HepG2 (cell line): ENCODE data around the gene ATP4A. TPM values are rescaled to one million over a fixed set of nuclear protein-coding genes. Genes with fewer than 3 reads are reported as not detected.

Experiments
- AFF4 ChIP-seq: sonication (generic); formaldehyde crosslinking; IDR thresholded peaks from 2 replicates; pipeline ENCODE4 v1.4.0; 2020; ENCODE audit warnings: missing genetic modification reagents
- ARID3A ChIP-seq: IDR thresholded peaks from 2 replicates; pipeline ENCODE4 v1.6.1; 2012; ENCODE audit warnings: low read depth, low read length, improper control_type of control experiment
- ARNT2 ChIP-seq: sonication (generic); formaldehyde crosslinking; IDR thresholded peaks from 2 replicates; pipeline ENCODE4 v1.8.0; 2022; ENCODE audit warnings: mild to moderate bottlenecking, low read depth, missing genetic modification reagents, moderate library complexity
- CBFB ChIP-seq: sonication (generic); formaldehyde crosslinking; IDR thresholded peaks from 2 replicates; pipeline ENCODE4 v1.4.0; 2020; ENCODE audit warnings: missing genetic modification reagents
- ERF ChIP-seq: IDR thresholded peaks from 2 replicates; pipeline ENCODE4 v1.6.1; 2018; ENCODE audit warnings: missing biosample characterization, missing genetic modification reagents
- KMT2B ChIP-seq: IDR thresholded peaks from 2 replicates; pipeline ENCODE4 v1.6.1; 2016; ENCODE audit warnings: missing genetic modification reagents, missing compliant biosample characterization
- MEF2D ChIP-seq: sonication (generic); formaldehyde crosslinking; IDR thresholded peaks from 2 replicates; pipeline ENCODE4 v1.5.1; 2020; ENCODE audit warnings: mild to moderate bottlenecking, missing genetic modification reagents
- MLLT10 ChIP-seq: sonication (generic); formaldehyde crosslinking; IDR thresholded peaks from 2 replicates; pipeline ENCODE4 v1.4.0; 2020; ENCODE audit warnings: missing genetic modification reagents
- MXD3 ChIP-seq: IDR thresholded peaks from 2 replicates; pipeline ENCODE4 v1.6.1; 2016; ENCODE audit warnings: mild to moderate bottlenecking, missing biosample characterization, missing genetic modification reagents
- MYC ChIP-seq: sonication (generic); formaldehyde crosslinking; IDR thresholded peaks from 2 replicates; pipeline ENCODE4 v1.9.0; 2021; ENCODE audit warnings: missing genetic modification reagents, borderline replicate concordance
- PRPF4 ChIP-seq: fragments of 200-400 bp; formaldehyde crosslinking; IDR thresholded peaks from 2 replicates; pipeline ENCODE4 v1.6.1; 2016; ENCODE audit warnings: low read length, low read depth; ENCODE audit not compliant: poor library complexity, severe bottlenecking
- SOX5 ChIP-seq: IDR thresholded peaks from 2 replicates; pipeline ENCODE4 v1.6.1; 2016; ENCODE audit warnings: borderline replicate concordance
- SP5 ChIP-seq: IDR thresholded peaks from 2 replicates; pipeline ENCODE4 v1.6.1; 2016; ENCODE audit warnings: low read depth, borderline replicate concordance
- ZBTB2 ChIP-seq: sonication (generic); formaldehyde crosslinking; IDR thresholded peaks from 2 replicates; pipeline ENCODE4 v1.8.0; 2022; ENCODE audit warnings: low read depth, missing genetic modification reagents
- ZBTB8A ChIP-seq: sonication (generic); formaldehyde crosslinking; IDR thresholded peaks from 2 replicates; pipeline ENCODE4 v1.4.0; 2020; ENCODE audit warnings: mild to moderate bottlenecking, low read depth, missing genetic modification reagents, borderline replicate concordance
- ZFX ChIP-seq: sonication (generic); formaldehyde crosslinking; IDR thresholded peaks from 2 replicates; pipeline ENCODE4 v1.4.0; 2020; ENCODE audit warnings: mild to moderate bottlenecking, low read depth, missing genetic modification reagents, moderate library complexity
- ZNF232 ChIP-seq: sonication (generic); formaldehyde crosslinking; IDR thresholded peaks from 2 replicates; pipeline ENCODE4 v1.4.0; 2020; ENCODE audit warnings: missing genetic modification reagents, borderline replicate concordance
- ZNF331 ChIP-seq: sonication (generic); formaldehyde crosslinking; IDR thresholded peaks from 2 replicates; pipeline ENCODE4 v1.4.0; 2020; ENCODE audit warnings: missing genetic modification reagents
- ZNF598 ChIP-seq: sonication (generic); formaldehyde crosslinking; IDR thresholded peaks from 2 replicates; pipeline ENCODE4 v1.5.1; 2020; ENCODE audit warnings: mild to moderate bottlenecking, missing genetic modification reagents, borderline replicate concordance
- ZNF644 ChIP-seq: IDR thresholded peaks from 2 replicates; pipeline ENCODE4 v1.6.1; 2016; ENCODE audit warnings: low read depth
- polyA plus RNA-seq, 8 experiments: library from polyadenylated mRNA; depleted of rRNA in 3 of 8; stranded (reverse) in 7 of 8; unstranded in 1 of 8; fragments of >200 nt; fragmentation: Illumina TruSeq in 4 of 8; extraction: Trizol in 4 of 8; gene quantifications; 2 replicates each; pipeline versions ENCODE4 v1.2.1 to v1.2.3, GENCODE V29; 2011 to 2016; ENCODE audit warnings: low read depth in 4 of 8, missing spikeins in 1 of 8, mixed read lengths in 1 of 8; ENCODE audit not compliant: insufficient read depth in 1 of 8
- total RNA-seq, 5 experiments: library from RNA; depleted of rRNA; stranded (reverse); fragments of >200 nt; fragmentation: Illumina TruSeq; extraction: Trizol; gene quantifications; 2 replicates each; pipeline ENCODE4 v1.2.3, GENCODE V29; 2016; ENCODE audit warnings: low read depth in 1 of 5

ATP4A gene
- total and polyA plus RNA-seq, 2 of the 13 experiments (the other 11 are each of a cell fraction or from before 2014, with no cell fraction given), result 0.08 to 0.11 TPM

- TF ChIP-seq MLLT10 (no peak), MYC (CRISPR knock-in tag) (peak; percentile 51; the same call in 1 of the 2 replicates), MXD3 (CRISPR knock-in tag) (0 out of 2 replicates have a peak, but pooled peaks have one; percentile 29), SOX5 (peak; percentile 47; the same call in 1 of the 2 replicates), ARID3A (no peak), CBFB (0 out of 2 replicates have a peak, but pooled peaks have one; percentile 65), ZFX (peak; percentile 82), PRPF4 (no peak), MEF2D (CRISPR knock-in tag) (no peak), ZNF598 (0 out of 2 replicates have a peak, but pooled peaks have one; percentile 34), ERF (CRISPR knock-in tag) (peak; percentile 71; the same call in 1 of the 2 replicates), ZBTB2 (CRISPR knock-in tag) (no peak), ZBTB8A (peak; percentile 29; the same call in 1 of the 2 replicates), ZNF644 (0 out of 2 replicates have a peak, but pooled peaks have one; percentile 9), SP5 (CRISPR knock-in tag) (0 out of 2 replicates have a peak, but pooled peaks have one; percentile 19), AFF4 (CRISPR knock-in tag) (no peak), ZNF331 (peak; percentile 66), KMT2B (CRISPR knock-in tag) (peak; percentile 21; the same call in 1 of the 2 replicates), ARNT2 (CRISPR knock-in tag) (no peak), ZNF232 (peak; percentile 46; the same call in 1 of the 2 replicates)
Measured at GRCh38 chr19:35509861-35510625, 53.4 kb downstream of the ATP4A start (continued).
